GM23338 (cell line): ENCODE data around the gene HSPB3. TPM values are rescaled to one million over a fixed set of nuclear protein-coding genes. Genes with fewer than 3 reads are reported as not detected.

Source experiments
- ATAC-seq: fragments of 200-7000 bp; cut with Tn5 transposase; 3 replicates; pipeline ENCODE4 v1.9.1; 2020
- DNase-seq: peaks from one replicate; pipeline ENCODE4 v3.0.0-alpha.2; 2015; ENCODE audit warnings: low spot score
- H2AFZ ChIP-seq: fragments of 200-600 bp; sonication (generic); 2 replicates; pipeline ENCODE4 v1.8.0; 2016; ENCODE audit warnings: antibody characterized with exemption, mild to moderate bottlenecking, moderate library complexity
- H3F3A ChIP-seq: fragments of 200-600 bp; sonication (generic); replicated peaks from 2 replicates; pipeline ENCODE4 v1.8.0; 2017; ENCODE audit warnings: antibody characterized with exemption, mixed run types, low read depth
- H3K27ac ChIP-seq: fragments of 200-600 bp; sonication (generic); 2 replicates; pipeline ENCODE4 v1.6.1; 2016; ENCODE audit warnings: low read depth
- H3K27me3 ChIP-seq: fragments of 200-600 bp; sonication (generic); 2 replicates; pipeline ENCODE4 v1.8.0; 2016; ENCODE audit warnings: mild to moderate bottlenecking, mixed run types, moderate library complexity; ENCODE audit not compliant: insufficient read depth
- H3K36me3 ChIP-seq: fragments of 200-600 bp; sonication (generic); 2 replicates; pipeline ENCODE4 v1.8.0; 2016; ENCODE audit warnings: mild to moderate bottlenecking; ENCODE audit not compliant: insufficient read depth
- H3K4me1 ChIP-seq: fragments of 200-600 bp; sonication (generic); 2 replicates; pipeline ENCODE4 v1.8.0; 2016; ENCODE audit warnings: mild to moderate bottlenecking, moderate library complexity; ENCODE audit not compliant: insufficient read depth
- H3K4me2 ChIP-seq: fragments of 200-600 bp; sonication (generic); 2 replicates; pipeline ENCODE4 v1.7.1; 2017; ENCODE audit warnings: mixed run types
- H3K4me3 ChIP-seq: fragments of 200-600 bp; sonication (generic); 2 replicates; pipeline ENCODE4 v1.6.1; 2016; ENCODE audit warnings: mixed run types
- H3K79me2 ChIP-seq: fragments of 200-600 bp; sonication (generic); replicated peaks from 2 replicates; pipeline ENCODE4 v1.8.0; 2017; ENCODE audit warnings: mild to moderate bottlenecking; ENCODE audit not compliant: insufficient read depth
- H3K9me2 ChIP-seq: fragments of 200-600 bp; sonication (generic); 2 replicates; pipeline ENCODE4 v1.8.0; 2017; ENCODE audit not compliant: insufficient read depth
- H4K20me1 ChIP-seq: fragments of 200-600 bp; sonication (generic); replicated peaks from 2 replicates; pipeline ENCODE4 v1.8.0; 2017; ENCODE audit warnings: mild to moderate bottlenecking; ENCODE audit not compliant: insufficient read depth
- H3K27ac Mint-ChIP-seq: 2 replicates; pipeline ENCODE4 v1.8.0; 2020; ENCODE audit warnings: inconsistent platforms, mild to moderate bottlenecking, moderate library complexity, mixed read lengths
- H3K27me3 Mint-ChIP-seq: 3 replicates; pipeline ENCODE4 v1.8.0; 2022; ENCODE audit warnings: low read depth, mild to moderate bottlenecking, moderate library complexity, mixed read lengths, inconsistent platforms; ENCODE audit not compliant: insufficient read depth, poor library complexity
- H3K36me3 Mint-ChIP-seq: 3 replicates; pipeline ENCODE4 v1.8.0; 2021; ENCODE audit warnings: low read depth, mild to moderate bottlenecking, inconsistent platforms, moderate library complexity, mixed read lengths
- H3K4me1 Mint-ChIP-seq: 3 replicates; pipeline ENCODE4 v1.8.0; 2020; ENCODE audit warnings: mild to moderate bottlenecking, inconsistent platforms, mixed read lengths
- H3K4me3 Mint-ChIP-seq: 3 replicates; pipeline ENCODE4 v1.8.0; 2021; ENCODE audit warnings: moderate library complexity, mild to moderate bottlenecking, inconsistent platforms, mixed read lengths
- H3K9me3 Mint-ChIP-seq: 3 replicates; pipeline ENCODE4 v1.8.0; 2020; ENCODE audit warnings: moderate library complexity, mild to moderate bottlenecking, inconsistent platforms, mixed read lengths
- CREB1 ChIP-seq: fragments of 250-450 bp; sonication (Bioruptor Pico); IDR thresholded peaks from 2 replicates; pipeline ENCODE4 v1.5.0; 2020; ENCODE audit warnings: low read depth, mild to moderate bottlenecking, moderate library complexity
- CTCF ChIP-seq, 2 experiments: fragments of 200-600 bp in 1 of 2; sonication (generic) in 1 of 2; conservative IDR thresholded peaks; 2 replicates each; pipeline versions ENCODE4 v1.5.1 to v1.6.1; 2016 to 2017; ENCODE audit warnings: antibody characterized with exemption in 2 of 2, low read depth in 2 of 2, mild to moderate bottlenecking in 2 of 2, moderate library complexity in 1 of 2
- ETS1 ChIP-seq: IDR thresholded peaks from 2 replicates; pipeline ENCODE4 v1.6.1; 2016; ENCODE audit warnings: antibody characterized with exemption
- EZH2 ChIP-seq: fragments of 200-600 bp; sonication (generic); IDR thresholded peaks from one replicate; pipeline ENCODE4 v1.8.0; 2017; ENCODE audit warnings: antibody characterized with exemption, mild to moderate bottlenecking, low read depth; ENCODE audit not compliant: unreplicated experiment
- EZH2phosphoT487 ChIP-seq: fragments of 200-600 bp; sonication (generic); IDR thresholded peaks from one replicate; pipeline ENCODE4 v1.8.1; 2018; ENCODE audit warnings: antibody characterized with exemption; ENCODE audit not compliant: unreplicated experiment
- JUNB ChIP-seq: IDR thresholded peaks from one replicate; pipeline ENCODE4 v1.6.1; 2016; ENCODE audit warnings: antibody characterized with exemption; ENCODE audit not compliant: unreplicated experiment
- NANOG ChIP-seq: IDR thresholded peaks from 2 replicates; pipeline ENCODE4 v1.6.1; 2016; ENCODE audit warnings: antibody characterized with exemption, borderline replicate concordance
- POLR2AphosphoS5 ChIP-seq: IDR thresholded peaks from 2 replicates; pipeline ENCODE4 v1.6.1; 2016; ENCODE audit warnings: antibody characterized with exemption, low read depth
- REST ChIP-seq: IDR thresholded peaks from one replicate; pipeline ENCODE4 v1.6.1; 2018; ENCODE audit warnings: antibody characterized with exemption; ENCODE audit not compliant: unreplicated experiment
- STAT1 ChIP-seq: IDR thresholded peaks from one replicate; pipeline ENCODE4 v1.6.1; 2016; ENCODE audit warnings: antibody characterized with exemption; ENCODE audit not compliant: unreplicated experiment
- ZNF114 ChIP-seq: fragments of 250-450 bp; sonication (Bioruptor Pico); IDR thresholded peaks from 2 replicates; pipeline ENCODE4 v1.5.0; 2020; ENCODE audit warnings: mild to moderate bottlenecking, moderate library complexity
- ZNF331 ChIP-seq: fragments of 250-450 bp; sonication (Bioruptor Pico); IDR thresholded peaks from 2 replicates; pipeline ENCODE4 v1.5.0; 2020; ENCODE audit warnings: low read depth, mild to moderate bottlenecking, moderate library complexity
- polyA plus RNA-seq: library from polyadenylated mRNA; unstranded; fragments of >200 nt; fragmentation: Nextera tagmentation; extraction: Ambion mirVana; gene quantifications from 2 replicates; pipeline ENCODE4 v1.2.1, GENCODE V29; 2016
- total RNA-seq: library from RNA; depleted of rRNA; stranded (reverse); fragments of >200 nt; shearing (Covaris generic); gene quantifications from 2 replicates; pipeline ENCODE4 v1.2.3, GENCODE V29; 2014
- TF ChIP-seq, protein P1 (sequence below): fragments of 250-450 bp; sonication (Bioruptor Pico); IDR thresholded peaks from 2 replicates; pipeline ENCODE4 v1.5.0; 2020; ENCODE audit warnings: mild to moderate bottlenecking, moderate library complexity

HSPB3 gene
- total and polyA plus RNA-seq, 2 experiments from 2014 or later = not detected

GRCh38 chr5:54471398-54471797 is 15.9 kb downstream of the HSPB3 start:
- DNase-seq (no peak), ATAC-seq (no peak)
- no peak overlapping the region for H3K27ac ChIP-seq
- H3K4me1 ChIP-seq = no peaks in the 10 kb centered on the region
- Mint-ChIP-seq H3K27me3 (no peaks in the 10 kb centered on the region), H3K36me3 (no peaks in the 10 kb centered on the region), H3K4me3 (no peak overlapping the region), H3K4me1 (no peaks in the 10 kb centered on the region), H3K9me3 (no peaks in the 10 kb centered on the region), H3K27ac (no peak overlapping the region)
- TF ChIP-seq EZH2phosphoT487 = no peak
- TF ChIP-seq REST = no peak
- TF ChIP-seq EZH2 = no peak
- no peak for TF ChIP-seq CREB1 (CRISPR knock-in tag)
- TF ChIP-seq STAT1 = no peak
- TF ChIP-seq JUNB = no peak
- no peak for TF ChIP-seq ETS1
- no peak for TF ChIP-seq ZNF114 (CRISPR knock-in tag)
- TF ChIP-seq, protein P1, sequence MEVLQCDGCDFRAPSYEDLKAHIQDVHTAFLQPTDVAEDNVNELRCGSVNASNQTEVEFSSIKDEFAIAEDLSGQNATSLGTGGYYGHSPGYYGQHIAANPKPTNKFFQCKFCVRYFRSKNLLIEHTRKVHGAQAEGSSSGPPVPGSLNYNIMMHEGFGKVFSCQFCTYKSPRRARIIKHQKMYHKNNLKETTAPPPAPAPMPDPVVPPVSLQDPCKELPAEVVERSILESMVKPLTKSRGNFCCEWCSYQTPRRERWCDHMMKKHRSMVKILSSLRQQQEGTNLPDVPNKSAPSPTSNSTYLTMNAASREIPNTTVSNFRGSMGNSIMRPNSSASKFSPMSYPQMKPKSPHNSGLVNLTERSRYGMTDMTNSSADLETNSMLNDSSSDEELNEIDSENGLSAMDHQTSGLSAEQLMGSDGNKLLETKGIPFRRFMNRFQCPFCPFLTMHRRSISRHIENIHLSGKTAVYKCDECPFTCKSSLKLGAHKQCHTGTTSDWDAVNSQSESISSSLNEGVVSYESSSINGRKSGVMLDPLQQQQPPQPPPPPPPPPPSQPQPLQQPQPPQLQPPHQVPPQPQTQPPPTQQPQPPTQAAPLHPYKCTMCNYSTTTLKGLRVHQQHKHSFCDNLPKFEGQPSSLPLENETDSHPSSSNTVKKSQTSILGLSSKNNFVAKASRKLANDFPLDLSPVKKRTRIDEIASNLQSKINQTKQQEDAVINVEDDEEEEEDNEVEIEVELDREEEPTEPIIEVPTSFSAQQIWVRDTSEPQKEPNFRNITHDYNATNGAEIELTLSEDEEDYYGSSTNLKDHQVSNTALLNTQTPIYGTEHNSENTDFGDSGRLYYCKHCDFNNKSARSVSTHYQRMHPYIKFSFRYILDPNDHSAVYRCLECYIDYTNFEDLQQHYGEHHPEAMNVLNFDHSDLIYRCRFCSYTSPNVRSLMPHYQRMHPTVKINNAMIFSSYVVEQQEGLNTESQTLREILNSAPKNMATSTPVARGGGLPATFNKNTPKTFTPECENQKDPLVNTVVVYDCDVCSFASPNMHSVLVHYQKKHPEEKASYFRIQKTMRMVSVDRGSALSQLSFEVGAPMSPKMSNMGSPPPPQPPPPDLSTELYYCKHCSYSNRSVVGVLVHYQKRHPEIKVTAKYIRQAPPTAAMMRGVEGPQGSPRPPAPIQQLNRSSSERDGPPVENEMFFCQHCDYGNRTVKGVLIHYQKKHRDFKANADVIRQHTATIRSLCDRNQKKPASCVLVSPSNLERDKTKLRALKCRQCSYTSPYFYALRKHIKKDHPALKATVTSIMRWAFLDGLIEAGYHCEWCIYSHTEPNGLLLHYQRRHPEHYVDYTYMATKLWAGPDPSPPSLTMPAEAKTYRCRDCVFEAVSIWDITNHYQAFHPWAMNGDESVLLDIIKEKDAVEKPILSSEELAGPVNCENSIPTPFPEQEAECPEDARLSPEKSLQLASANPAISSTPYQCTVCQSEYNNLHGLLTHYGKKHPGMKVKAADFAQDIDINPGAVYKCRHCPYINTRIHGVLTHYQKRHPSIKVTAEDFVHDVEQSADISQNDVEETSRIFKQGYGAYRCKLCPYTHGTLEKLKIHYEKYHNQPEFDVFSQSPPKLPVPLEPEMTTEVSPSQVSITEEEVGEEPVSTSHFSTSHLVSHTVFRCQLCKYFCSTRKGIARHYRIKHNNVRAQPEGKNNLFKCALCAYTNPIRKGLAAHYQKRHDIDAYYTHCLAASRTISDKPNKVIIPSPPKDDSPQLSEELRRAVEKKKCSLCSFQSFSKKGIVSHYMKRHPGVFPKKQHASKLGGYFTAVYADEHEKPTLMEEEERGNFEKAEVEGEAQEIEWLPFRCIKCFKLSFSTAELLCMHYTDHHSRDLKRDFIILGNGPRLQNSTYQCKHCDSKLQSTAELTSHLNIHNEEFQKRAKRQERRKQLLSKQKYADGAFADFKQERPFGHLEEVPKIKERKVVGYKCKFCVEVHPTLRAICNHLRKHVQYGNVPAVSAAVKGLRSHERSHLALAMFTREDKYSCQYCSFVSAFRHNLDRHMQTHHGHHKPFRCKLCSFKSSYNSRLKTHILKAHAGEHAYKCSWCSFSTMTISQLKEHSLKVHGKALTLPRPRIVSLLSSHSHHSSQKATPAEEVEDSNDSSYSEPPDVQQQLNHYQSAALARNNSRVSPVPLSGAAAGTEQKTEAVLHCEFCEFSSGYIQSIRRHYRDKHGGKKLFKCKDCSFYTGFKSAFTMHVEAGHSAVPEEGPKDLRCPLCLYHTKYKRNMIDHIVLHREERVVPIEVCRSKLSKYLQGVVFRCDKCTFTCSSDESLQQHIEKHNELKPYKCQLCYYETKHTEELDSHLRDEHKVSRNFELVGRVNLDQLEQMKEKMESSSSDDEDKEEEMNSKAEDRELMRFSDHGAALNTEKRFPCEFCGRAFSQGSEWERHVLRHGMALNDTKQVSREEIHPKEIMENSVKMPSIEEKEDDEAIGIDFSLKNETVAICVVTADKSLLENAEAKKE (CRISPR knock-in tag) = no peak
- TF ChIP-seq NANOG = no peak
- no peak for TF ChIP-seq CTCF (conservative IDR thresholded peaks at IDR 0.05; ENCODE audit: low read depth in 2 of 2)
- TF ChIP-seq POLR2AphosphoS5 = no peak
- TF ChIP-seq ZNF331 = no peak
- H3K4me2 ChIP-seq = no peak overlapping the region
- H3K9me2 ChIP-seq = no peaks in the 10 kb centered on the region
- no peaks in the 10 kb centered on the region for H4K20me1 ChIP-seq
- H3F3A ChIP-seq = no peaks in the 10 kb centered on the region
- no peaks in the 10 kb centered on the region for H3K27me3 ChIP-seq
- H3K4me3 ChIP-seq = no peak overlapping the region
- no peak overlapping the region for H2AFZ ChIP-seq
- no peaks in the 10 kb centered on the region for H3K79me2 ChIP-seq
- no peaks in the 10 kb centered on the region for H3K36me3 ChIP-seq
